Amniotic epithelial cell (primary cell): Measurements from ENCODE around the gene ATP6V0D1.
A peak's percentile ranks its signal among the peaks of the same experiment; 100 is the strongest.

Source experiments
- DNase-seq: peaks from one replicate; pipeline ENCODE4 v3.0.0-alpha.2; 2010; ENCODE audit warnings: low read depth

Gene ATP6V0D1

GRCh38 chr16:67407176-67407787 lies 73.7 kb downstream of the ATP6V0D1 start:
- DNase-seq, result no peak

DNA sequence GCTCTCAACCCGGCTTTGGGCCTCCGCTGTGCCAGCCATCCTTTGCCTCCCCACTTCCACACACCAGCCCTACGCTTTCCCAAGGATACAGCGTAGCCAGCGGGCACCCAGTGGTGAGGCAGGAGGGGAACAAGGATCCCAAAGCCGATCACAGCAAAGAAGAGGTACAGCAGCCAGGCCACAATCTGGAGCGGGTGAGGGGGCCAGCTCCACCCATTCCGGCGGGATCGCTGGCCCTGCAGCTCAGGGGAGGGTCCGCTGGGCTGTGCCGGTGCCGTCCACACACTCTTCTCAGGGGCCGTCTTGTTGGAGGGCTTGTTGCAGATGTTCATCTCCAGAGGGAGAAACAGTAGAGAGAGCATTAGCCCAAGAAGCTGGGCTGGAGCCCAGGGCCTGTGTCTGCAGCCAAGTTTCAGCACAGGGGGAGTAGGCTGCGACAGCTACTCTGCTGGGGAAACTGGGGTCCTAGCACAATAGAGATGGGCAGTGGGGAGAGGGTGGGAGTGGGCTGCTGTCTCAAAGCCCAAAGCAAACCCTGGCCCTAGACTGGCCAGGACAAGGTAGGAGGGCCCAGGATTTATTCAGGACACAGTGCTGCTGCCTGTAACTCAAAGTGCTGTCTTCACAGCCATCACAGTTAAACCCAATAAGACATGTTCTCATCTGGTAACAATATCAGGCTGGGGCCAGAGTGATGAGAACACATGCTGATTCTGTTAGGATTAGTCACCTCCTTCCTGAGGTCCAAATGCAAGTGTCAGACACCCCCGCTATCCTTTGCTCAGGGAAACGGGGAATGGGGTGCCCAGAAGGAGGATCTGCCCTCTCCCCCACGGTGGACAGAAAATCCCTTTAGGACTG lies 74.6 kb downstream of the ATP6V0D1 start:
- peak; percentile 58 for DNase-seq

DNA sequence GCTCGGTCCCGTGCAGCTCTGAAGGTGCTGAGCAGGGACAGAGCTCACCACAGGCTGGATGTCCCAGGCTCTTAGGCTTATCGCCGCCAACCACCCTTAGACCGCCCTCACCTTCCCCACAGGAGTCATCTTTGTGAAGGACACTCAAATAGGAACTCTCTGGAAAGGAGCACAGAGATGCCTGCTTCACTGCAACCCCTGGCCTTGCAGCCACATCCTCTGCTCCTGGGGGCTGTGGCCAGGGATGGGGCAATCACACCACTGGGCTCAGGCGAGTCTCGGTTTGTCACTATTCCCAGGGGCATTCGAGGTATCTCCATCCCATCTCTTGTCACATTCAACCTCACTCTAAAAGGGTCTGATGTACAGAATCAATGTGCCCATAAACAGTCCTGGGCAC lies 75.6 kb downstream of the ATP6V0D1 start:
- no peak for DNase-seq

GRCh38 chr16:67404740-67405226 lies 76.2 kb downstream of the ATP6V0D1 start:
- DNase-seq, result no peak

- DNase-seq, result no peak
These were observed 76.9 kb downstream of the ATP6V0D1 start for GRCh38 chr16:67403976-67404555.

GRCh38 chr16:67400901-67401300 lies 80.1 kb downstream of the ATP6V0D1 start:
- no peak for DNase-seq

- no peak for DNase-seq
These were observed 80.9 kb downstream of the ATP6V0D1 start for GRCh38 chr16:67399749-67400704.

DNA sequence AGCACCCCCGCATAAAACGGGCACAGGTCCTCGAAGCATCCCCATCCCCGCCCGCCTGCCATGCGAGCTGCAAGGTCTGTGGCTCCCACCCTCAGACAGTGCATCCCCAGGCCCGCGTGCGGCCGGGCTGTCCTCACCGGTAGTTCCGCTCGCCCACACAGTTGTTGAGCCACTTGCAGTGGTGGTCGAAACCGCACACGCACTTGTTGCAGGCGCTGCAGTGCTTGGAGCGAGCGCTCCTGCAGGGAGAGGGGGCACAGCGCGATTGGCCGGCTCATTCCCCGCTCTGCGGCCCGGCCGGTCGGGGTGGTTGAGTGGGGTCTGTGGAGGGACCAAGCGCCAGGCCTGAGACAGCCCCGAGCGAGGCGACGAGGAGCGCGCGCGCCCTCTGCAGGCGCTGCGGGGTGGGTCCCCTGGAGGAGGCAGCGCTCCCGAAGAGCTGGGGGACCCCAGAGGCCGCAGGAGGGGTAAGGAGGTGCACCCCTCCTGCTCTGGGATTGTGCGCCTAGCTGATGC lies 81.7 kb downstream of the ATP6V0D1 start:
- no peak for DNase-seq

- DNase-seq, result no peak
These were observed 82.3 kb downstream of the ATP6V0D1 start for GRCh38 chr16:67398546-67399217.

DNA sequence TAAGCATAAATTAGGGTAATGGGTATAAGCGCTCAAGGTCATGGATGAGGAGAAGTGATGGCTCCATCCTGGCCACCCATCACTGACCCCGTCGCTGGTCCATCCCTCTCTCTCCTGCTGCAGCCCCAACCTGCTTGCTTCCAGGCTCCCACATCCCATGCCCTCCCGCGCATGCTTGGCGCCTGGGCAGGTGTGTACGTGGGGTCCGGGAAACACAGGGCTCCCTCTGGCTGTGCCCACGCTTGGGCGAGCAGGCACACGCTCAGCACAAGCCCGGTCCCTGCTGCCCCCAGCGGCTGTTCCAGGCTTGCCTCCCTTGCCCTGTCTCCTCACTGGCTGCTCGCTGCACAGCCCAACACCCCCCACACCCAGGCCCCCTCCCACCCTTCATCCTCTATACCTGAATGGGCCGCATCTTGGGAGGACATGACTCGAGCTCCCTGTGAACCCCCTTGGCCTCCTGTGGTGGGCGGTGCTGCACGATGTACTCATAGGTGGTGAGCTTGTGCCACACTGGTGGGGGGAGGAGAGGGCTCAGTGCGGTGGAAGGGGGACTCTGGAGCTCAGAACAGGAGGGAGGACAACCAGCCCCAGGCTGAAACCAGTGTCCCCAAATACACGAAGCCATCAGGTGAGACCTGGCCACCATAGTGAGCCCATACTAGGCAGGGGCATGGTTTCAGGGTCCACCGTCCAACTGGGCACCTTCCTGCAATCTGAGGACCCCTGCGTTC lies 83.0 kb downstream of the ATP6V0D1 start:
- no peak for DNase-seq

GRCh38 chr16:67397036-67397801 lies 83.7 kb downstream of the ATP6V0D1 start:
- no peak for DNase-seq

GRCh38 chr16:67396159-67397035 lies 84.6 kb downstream of the ATP6V0D1 start:
- DNase-seq, result peak; percentile 35

GRCh38 chr16:67395458-67396158 lies 85.3 kb downstream of the ATP6V0D1 start:
- DNase-seq, result no peak

DNA sequence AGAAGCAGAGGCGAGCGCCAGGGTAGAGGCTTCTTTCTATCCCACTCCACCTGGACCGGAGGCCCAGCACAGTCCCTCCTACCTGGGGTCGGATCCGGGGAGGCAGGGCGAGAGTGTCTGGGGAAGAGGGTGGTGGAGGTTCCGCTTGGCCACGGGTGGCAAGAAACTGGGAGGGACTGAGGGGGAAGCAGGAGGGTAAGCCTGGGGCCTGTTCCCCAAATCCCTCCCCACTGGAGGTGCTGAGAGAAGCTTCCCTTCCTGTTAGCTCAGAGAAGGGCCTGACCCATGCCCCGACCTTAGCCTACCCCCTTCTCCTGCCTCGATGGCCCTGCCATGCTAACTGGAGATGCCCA lies 85.9 kb downstream of the ATP6V0D1 start:
- no peak for DNase-seq

DNA sequence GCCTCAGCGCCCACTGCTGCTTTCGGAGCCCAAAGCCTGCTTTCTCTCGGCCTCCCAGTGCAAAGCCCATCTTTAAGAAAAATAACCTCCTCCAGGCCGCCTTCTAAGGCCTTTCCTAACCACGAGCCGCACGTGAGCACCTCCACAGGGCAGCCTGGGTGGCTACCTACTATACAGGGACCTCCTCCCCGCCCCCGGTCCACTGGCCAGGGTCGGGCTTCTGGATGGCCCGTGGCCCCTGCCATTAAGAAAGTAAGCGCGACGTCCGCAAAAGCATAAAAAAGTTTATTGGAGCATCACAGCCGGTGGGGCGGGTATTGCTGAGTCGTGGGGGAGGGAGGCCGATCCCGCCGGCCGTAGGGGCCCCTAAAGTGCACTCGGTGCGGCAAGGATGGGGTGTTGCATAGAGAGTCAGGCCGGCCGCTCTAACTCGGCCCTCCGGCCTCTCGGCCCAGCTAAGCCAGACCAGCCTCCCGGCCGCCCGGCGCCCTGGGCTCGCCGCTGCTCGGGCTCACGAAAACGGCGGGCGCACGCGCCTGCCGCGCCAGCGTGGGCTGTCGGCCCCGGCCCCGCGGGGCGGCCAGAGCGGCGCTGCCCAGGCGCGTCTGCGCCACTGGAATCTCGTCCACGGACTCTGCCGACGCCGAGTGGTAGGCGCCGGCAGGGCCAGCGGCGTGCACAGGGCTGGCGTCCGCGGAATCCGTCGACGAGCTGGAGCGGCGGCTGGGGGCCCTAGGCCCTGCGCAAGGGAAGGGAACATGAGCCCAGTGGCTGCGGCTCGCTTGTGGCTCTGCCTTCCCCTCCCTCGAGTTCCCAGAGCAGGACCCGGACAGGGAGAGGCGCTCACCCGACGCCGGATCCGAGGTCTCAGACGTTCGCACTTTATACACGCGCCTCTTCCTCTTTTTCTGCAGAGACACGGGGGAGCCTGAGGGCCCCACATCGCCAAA lies 86.5 kb downstream of the ATP6V0D1 start:
- no peak for DNase-seq

DNA sequence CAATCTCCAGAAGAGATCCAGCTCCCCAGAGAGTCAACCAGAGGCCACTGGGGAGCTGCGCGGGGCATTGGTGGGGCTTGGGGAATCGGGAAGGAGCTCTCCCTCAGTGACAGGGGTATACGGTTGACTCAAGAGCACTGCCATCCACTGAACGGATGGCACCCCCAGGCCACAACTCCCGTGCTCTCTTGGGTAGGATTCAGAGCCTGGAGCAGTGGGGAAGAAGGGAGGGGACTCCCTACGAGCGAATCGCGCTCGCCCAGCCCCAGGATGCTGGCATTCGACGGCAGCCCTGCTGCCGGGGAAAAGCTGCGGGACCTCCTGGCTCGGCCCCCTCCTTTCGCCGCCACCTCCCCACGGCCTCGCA lies 87.2 kb downstream of the ATP6V0D1 start:
- no peak for DNase-seq
